C4-2B (cell line): Measurements from ENCODE around the gene SLC29A2.

ENCODE experiments used
- ZFX ChIP-seq: fragments of 450-650 bp; IDR thresholded peaks from 2 replicates; pipeline ENCODE4 v1.6.1; 2017
- TF ChIP-seq, protein P1 (sequence below): fragments of 450-650 bp; conservative IDR thresholded peaks from 2 replicates; pipeline ENCODE4 v1.5.1; 2017; ENCODE audit warnings: mild to moderate bottlenecking

DNA sequence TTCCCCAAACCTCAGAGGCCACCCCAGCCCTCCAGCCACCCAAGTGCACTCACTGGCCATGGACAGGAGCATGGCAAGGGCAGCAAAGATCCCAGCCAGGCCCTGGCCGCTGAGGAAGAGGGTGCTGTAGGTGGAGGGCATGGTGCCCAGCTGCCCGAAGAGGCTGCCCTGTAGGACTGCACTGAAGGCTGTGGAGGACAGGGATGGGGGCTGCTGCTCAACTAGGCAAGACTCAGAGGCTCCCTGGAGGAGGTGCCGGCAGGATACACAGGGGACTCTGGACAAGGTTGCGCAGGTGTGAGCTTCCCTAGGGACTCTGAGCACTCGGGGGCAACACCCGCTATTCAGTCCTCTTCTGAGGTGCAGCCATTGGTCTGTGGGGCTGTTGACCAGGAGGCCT lies 3.1 kb downstream of the SLC29A2 start:
- TF ChIP-seq, protein P1, sequence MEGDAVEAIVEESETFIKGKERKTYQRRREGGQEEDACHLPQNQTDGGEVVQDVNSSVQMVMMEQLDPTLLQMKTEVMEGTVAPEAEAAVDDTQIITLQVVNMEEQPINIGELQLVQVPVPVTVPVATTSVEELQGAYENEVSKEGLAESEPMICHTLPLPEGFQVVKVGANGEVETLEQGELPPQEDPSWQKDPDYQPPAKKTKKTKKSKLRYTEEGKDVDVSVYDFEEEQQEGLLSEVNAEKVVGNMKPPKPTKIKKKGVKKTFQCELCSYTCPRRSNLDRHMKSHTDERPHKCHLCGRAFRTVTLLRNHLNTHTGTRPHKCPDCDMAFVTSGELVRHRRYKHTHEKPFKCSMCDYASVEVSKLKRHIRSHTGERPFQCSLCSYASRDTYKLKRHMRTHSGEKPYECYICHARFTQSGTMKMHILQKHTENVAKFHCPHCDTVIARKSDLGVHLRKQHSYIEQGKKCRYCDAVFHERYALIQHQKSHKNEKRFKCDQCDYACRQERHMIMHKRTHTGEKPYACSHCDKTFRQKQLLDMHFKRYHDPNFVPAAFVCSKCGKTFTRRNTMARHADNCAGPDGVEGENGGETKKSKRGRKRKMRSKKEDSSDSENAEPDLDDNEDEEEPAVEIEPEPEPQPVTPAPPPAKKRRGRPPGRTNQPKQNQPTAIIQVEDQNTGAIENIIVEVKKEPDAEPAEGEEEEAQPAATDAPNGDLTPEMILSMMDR: no peak
- no peak for TF ChIP-seq ZFX
